Esophagus squamous epithelium (tissue), 5 donors: Measurements from ENCODE around the gene ITIH5. TPM values are rescaled to one million over a fixed set of nuclear protein-coding genes. Genes with fewer than 3 reads are reported as not detected.

Experiments
- DNase-seq: peaks from one replicate; lab custom pipeline; 2025; lab: John Stamatoyannopoulos, UW
- H3K27ac ChIP-seq, 4 donors: fragments of 200-600 bp; sonication (generic); one replicate each; pipeline ENCODE4 v1.5.1; 2016 to 2019; ENCODE audit warnings: mild to moderate bottlenecking in 1 of 4
- H3K27me3 ChIP-seq, 4 donors: fragments of 200-600 bp; sonication (generic); 1 replicate in 3 of 4; 2 replicates in 1 of 4; pipeline versions ENCODE4 v1.5.1 to v1.6.0; 2017 to 2021; ENCODE audit warnings: antibody characterized with exemption in 1 of 4
- H3K36me3 ChIP-seq, 3 donors: fragments of 200-600 bp; sonication (generic); one replicate each; pipeline ENCODE4 v1.5.1; 2016 to 2019
- H3K4me1 ChIP-seq, 3 donors: fragments of 200-600 bp; sonication (generic); one replicate each; pipeline ENCODE4 v1.5.1; 2017 to 2019
- H3K4me3 ChIP-seq, 4 donors: fragments of 200-600 bp; sonication (generic); 1 replicate in 3 of 4; 2 replicates in 1 of 4; pipeline ENCODE4 v1.5.1; 2016 to 2019; ENCODE audit warnings: mild to moderate bottlenecking in 2 of 4, moderate library complexity in 1 of 4
- H3K9me3 ChIP-seq, 3 donors: fragments of 200-600 bp; sonication (generic); one replicate each; pipeline ENCODE4 v1.5.1; 2016 to 2019
- POLR2A ChIP-seq, 4 donors: fragments of 450-650 bp; IDR thresholded peaks; one replicate each; pipeline ENCODE4 v1.6.1; 2017; ENCODE audit warnings: antibody characterized with exemption in 4 of 4, mild to moderate bottlenecking in 4 of 4, moderate library complexity in 3 of 4
- WGBS, 2 donors: methylation state at CpG; one replicate each; pipeline ENCODE4 v1.1.5; 2018; 5-methylcytosine and 5-hydroxymethylcytosine counted together
- intact Hi-C: fragments of 100-400 bp; cut with DNase I; formaldehyde crosslinking; loops from one replicate; pipeline ENCODE4 v1.15.0; 2022
- total RNA-seq, 4 donors: library from RNA; depleted of rRNA; stranded (reverse); fragments of >200 nt; gene quantifications; one replicate each; pipeline ENCODE4 v1.1.0, GENCODE V29; 2016
- TF ChIP-seq, protein P1 (sequence below), 6 experiments: fragments of 450-650 bp in 4 of 6; fragments of 200-600 bp in 2 of 6; sonication (generic) in 2 of 6; IDR thresholded peaks; one replicate each; pipeline ENCODE4 v1.5.1; 2016 to 2019; ENCODE audit warnings: antibody characterized with exemption in 6 of 6, mild to moderate bottlenecking in 4 of 6, moderate library complexity in 4 of 6
- donor health status: DM: yes; HTN: yes; CAD: no.

ITIH5 gene
- total RNA-seq, 4 donors from 2014 or later: 2.2 to 21.4 (median 3.3) TPM

DNA sequence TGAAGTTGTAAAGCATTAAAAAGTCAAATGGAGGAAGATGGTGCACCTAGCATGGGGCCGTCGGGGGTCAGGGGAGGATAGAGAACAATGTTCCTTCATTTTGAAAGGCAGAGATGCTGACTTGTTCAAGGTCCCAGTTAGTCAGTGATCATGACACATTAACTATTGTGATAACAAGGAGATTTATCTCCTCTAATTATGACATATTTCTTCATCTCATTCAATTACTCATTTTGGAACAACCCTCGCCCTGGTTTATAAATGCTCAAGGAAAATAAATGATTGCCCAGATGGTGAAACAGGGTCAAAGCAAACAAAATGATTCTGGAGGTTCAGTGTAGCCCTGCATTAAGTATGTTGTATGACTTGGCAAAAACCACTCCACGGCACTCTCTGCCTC, 106.2 kb downstream of the ITIH5 start:
- Histone ChIP-seq H3K9me3 (no peaks in the 10 kb centered on the region), H3K4me1 (peaks cover 21 to 50% (median 25%) of the 10 kb centered on the region in 3 donors), H3K27me3 (peaks cover 0 to 4% (median 0%) of the 10 kb centered on the region in 4 donors), H3K27ac (peak overlapping the region in 1 of 4 donors; percentile 71), H3K4me3 (no peak overlapping the region), H3K36me3 (no peaks in the 10 kb centered on the region)
- TF ChIP-seq, protein P1, sequence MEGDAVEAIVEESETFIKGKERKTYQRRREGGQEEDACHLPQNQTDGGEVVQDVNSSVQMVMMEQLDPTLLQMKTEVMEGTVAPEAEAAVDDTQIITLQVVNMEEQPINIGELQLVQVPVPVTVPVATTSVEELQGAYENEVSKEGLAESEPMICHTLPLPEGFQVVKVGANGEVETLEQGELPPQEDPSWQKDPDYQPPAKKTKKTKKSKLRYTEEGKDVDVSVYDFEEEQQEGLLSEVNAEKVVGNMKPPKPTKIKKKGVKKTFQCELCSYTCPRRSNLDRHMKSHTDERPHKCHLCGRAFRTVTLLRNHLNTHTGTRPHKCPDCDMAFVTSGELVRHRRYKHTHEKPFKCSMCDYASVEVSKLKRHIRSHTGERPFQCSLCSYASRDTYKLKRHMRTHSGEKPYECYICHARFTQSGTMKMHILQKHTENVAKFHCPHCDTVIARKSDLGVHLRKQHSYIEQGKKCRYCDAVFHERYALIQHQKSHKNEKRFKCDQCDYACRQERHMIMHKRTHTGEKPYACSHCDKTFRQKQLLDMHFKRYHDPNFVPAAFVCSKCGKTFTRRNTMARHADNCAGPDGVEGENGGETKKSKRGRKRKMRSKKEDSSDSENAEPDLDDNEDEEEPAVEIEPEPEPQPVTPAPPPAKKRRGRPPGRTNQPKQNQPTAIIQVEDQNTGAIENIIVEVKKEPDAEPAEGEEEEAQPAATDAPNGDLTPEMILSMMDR (IDR thresholded peaks at IDR 0.05): no peak
- no peak for TF ChIP-seq POLR2A (IDR thresholded peaks at IDR 0.05)
- 36 to 40% methylated on average over 4 of the region's 4 CpGs for whole genome bisulfite sequencing, 2 donors
- intact Hi-C loops: no loop called here
- no peak for DNase-seq

DNA sequence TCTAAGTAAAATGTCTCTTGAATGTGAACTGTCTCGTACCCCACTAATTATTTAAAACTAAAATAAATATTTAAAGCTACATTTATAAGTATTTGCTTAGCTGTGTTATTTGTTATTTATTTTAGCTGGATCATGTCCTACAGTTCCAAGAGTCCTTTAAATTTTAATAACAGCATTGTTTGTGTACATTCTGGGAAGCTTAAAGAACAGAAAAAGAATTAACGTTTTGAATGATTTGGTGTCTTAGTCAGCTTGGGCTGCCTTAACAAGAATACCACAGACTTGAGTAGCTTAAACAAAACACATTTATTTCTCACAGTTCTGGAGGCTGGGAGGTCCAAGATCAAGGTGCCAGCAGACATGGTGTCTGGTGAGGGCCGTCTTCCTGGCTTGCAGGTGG, 107.4 kb downstream of the ITIH5 start:
- Histone ChIP-seq H3K36me3 (no peaks in the 10 kb centered on the region), H3K9me3 (no peaks in the 10 kb centered on the region), H3K4me1 (peaks cover 21 to 52% (median 25%) of the 10 kb centered on the region in 3 donors), H3K4me3 (no peak overlapping the region), H3K27me3 (peaks cover 0 to 4% (median 0%) of the 10 kb centered on the region in 4 donors), H3K27ac (no peak overlapping the region)
- DNase-seq: no peak
- intact Hi-C loops: no loop called here
- no peak for TF ChIP-seq POLR2A (IDR thresholded peaks at IDR 0.05)
- TF ChIP-seq, protein P1 (IDR thresholded peaks at IDR 0.05): no peak
- WGBS, 2 donors: 48 to 49% methylated on average over 3 of the region's 3 CpGs

DNA sequence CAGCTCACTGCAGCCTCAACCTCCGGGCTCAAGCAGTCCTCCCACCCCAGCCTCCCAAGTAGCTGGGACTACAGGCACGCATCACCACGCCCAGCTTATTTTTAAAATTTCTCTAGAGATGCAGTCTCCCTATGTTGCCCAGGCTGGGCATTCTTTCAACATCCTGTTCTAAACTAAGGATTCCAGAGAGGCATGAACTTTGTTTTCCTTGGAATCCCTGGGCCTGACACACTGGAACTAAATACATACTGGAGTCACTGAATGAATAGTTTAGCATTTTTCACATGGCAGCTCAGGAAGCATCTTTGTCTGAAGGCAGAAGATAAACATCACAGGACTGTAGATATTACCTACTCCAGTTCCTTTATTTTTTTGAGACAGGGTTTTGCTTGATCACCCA, 108.7 kb downstream of the ITIH5 start:
- Histone ChIP-seq H3K36me3 (no peaks in the 10 kb centered on the region), H3K27ac (no peak overlapping the region), H3K27me3 (peaks cover 0 to 4% (median 0%) of the 10 kb centered on the region in 4 donors), H3K4me3 (no peak overlapping the region), H3K4me1 (peaks cover 12 to 39% (median 15%) of the 10 kb centered on the region in 3 donors), H3K9me3 (no peaks in the 10 kb centered on the region)
- intact Hi-C loops: no loop called here
- no peak for DNase-seq
- TF ChIP-seq, protein P1 (IDR thresholded peaks at IDR 0.05): no peak
- TF ChIP-seq POLR2A (IDR thresholded peaks at IDR 0.05): no peak
- WGBS, 2 donors: 71 to 85% methylated on average over 3 of the region's 3 CpGs

DNA sequence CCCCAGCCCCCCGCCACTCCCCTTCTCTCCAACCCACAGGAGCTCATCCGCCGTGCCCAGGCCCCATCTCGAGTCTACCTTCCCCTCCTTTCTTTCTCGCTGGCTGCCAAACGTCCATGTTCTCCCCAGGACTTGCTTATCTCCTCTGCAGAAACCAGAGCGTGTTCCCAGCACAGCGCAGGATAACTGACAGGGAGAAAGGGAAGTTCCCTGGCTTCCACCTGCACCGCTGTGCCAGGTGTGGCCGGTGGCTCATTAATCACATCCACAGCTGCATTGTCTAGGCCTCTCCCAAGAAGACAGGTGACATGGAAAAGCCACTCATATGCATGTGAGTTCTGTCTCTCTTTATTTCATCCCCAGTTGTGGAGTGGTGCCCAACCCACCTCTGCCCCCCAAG, 113.2 kb downstream of the ITIH5 start:
- DNase-seq: no peak
- intact Hi-C loops: no loop called here
- H3K4me1 ChIP-seq: peaks cover 0 to 23% (median 7%) of the 10 kb centered on the region in 3 donors
- 51 to 58% methylated on average over 6 to 10 of the region's 10 CpGs for WGBS, 2 donors
- peaks cover 0 to 3% (median 0%) of the 10 kb centered on the region in 4 donors for H3K27me3 ChIP-seq
- H3K4me3 ChIP-seq: no peak overlapping the region
- no peak overlapping the region for H3K27ac ChIP-seq
- TF ChIP-seq POLR2A (IDR thresholded peaks at IDR 0.05): no peak
- TF ChIP-seq, protein P1 (IDR thresholded peaks at IDR 0.05): no peak
- no peaks in the 10 kb centered on the region for H3K36me3 ChIP-seq
- no peaks in the 10 kb centered on the region for H3K9me3 ChIP-seq

DNA sequence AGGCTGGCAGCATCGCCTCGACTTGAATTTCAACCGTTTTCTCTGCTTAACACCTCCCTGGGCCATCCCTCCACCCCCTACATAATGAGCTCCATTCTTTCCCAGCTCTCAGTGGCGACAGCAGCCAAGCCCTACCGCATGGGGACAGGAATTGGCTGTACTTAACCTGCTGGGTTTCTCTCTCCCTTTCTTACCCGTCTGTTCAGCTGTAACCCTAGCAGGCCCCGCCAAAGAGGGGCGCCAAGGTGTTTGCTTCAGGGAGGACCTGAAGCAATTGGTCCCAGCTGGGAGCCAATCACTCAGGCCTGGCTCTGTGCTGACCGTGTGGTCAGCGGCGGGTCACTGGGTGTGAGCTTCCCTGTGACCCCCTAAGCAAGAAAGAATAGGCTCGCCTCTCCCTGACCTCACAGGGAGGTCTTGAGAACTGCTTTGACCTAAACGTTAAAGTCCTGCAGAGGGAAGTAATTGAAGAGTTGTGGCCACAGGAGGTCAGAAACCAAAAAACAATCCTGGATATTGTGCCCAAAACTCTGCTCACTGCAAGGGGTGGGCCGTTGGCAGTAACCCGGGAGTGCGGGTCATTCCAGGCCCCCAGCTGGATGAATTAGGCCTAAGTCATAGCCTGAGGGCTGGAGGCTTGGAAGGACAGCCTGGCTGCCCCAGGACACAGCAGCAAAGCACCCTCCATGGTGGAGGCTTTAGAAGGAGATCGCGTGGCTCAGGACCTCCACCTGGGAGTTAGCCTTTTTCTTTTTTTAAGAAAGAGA, 114.6 kb downstream of the ITIH5 start:
- 66 to 73% methylated on average over 8 to 10 of the region's 18 CpGs for WGBS, 2 donors
- peaks cover 0 to 36% (median 13%) of the 10 kb centered on the region in 3 donors for H3K4me1 ChIP-seq
- H3K27me3 ChIP-seq: peaks cover 0 to 3% (median 0%) of the 10 kb centered on the region in 4 donors
- TF ChIP-seq POLR2A (IDR thresholded peaks at IDR 0.05): no peak
- no peaks in the 10 kb centered on the region for H3K9me3 ChIP-seq
- no peak overlapping the region for H3K4me3 ChIP-seq
- intact Hi-C loops: no loop called here
- H3K27ac ChIP-seq: peak overlapping the region in 3 of 4 donors; percentile 34 to 57 (median 48)
- no peaks in the 10 kb centered on the region for H3K36me3 ChIP-seq
- DNase-seq: no peak
